Activated CD4-positive, alpha-beta memory T cell treated with anti-CD3 and anti-CD28 coated beads, Interleukin-2, amount 10 ng/mL, durations not matched to agents 7 days and 5 days (primary cell): ENCODE data around the gene NAP1L5. TPM values are rescaled to one million over a fixed set of nuclear protein-coding genes. Genes with fewer than 3 reads are reported as not detected.
A peak's percentile ranks its signal among the peaks of the same experiment; 100 is the strongest.

Source experiments
- CTCF ChIA-PET: fragments of 350-600 bp; sonication (Branson Sonifier 250); formaldehyde crosslinking; loops from one replicate; lab custom pipeline; 2021; ENCODE audit warnings: antibody characterized with exemption, inconsistent platforms; lab: Charles Lee
- POLR2A ChIA-PET: fragments of 350-600 bp; sonication (Branson Sonifier 250); formaldehyde crosslinking; loops from one replicate; lab custom pipeline; 2021; ENCODE audit warnings: antibody characterized with exemption; lab: Charles Lee
- DNase-seq: peaks from one replicate; pipeline ENCODE4 v3.0.0-alpha.2; 2020
- H3K27ac Mint-ChIP-seq: one replicate; pipeline ENCODE4 v1.8.0; 2021; ENCODE audit warnings: mild to moderate bottlenecking, mixed read lengths
- H3K27me3 Mint-ChIP-seq: one replicate; pipeline ENCODE4 v1.8.0; 2021; ENCODE audit warnings: mixed read lengths
- H3K36me3 Mint-ChIP-seq: one replicate; pipeline ENCODE4 v1.8.0; 2021; ENCODE audit warnings: low read depth, mixed read lengths
- H3K4me1 Mint-ChIP-seq: one replicate; pipeline ENCODE4 v1.8.0; 2021; ENCODE audit warnings: mixed read lengths
- H3K4me3 Mint-ChIP-seq: one replicate; pipeline ENCODE4 v1.8.0; 2021; ENCODE audit warnings: mild to moderate bottlenecking, mixed read lengths
- H3K9me3 Mint-ChIP-seq: one replicate; pipeline ENCODE4 v1.8.0; 2021; ENCODE audit warnings: mixed read lengths
- total RNA-seq, 2 experiments: library from RNA; stranded (reverse); gene quantifications; one replicate each; pipeline ENCODE4 v1.2.3, GENCODE V29; 2021

The NAP1L5 gene, protein sequence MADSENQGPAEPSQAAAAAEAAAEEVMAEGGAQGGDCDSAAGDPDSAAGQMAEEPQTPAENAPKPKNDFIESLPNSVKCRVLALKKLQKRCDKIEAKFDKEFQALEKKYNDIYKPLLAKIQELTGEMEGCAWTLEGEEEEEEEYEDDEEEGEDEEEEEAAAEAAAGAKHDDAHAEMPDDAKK
- 1 to 10 TPM; 4.7 to 5.4 TPM for total RNA-seq

DNA sequence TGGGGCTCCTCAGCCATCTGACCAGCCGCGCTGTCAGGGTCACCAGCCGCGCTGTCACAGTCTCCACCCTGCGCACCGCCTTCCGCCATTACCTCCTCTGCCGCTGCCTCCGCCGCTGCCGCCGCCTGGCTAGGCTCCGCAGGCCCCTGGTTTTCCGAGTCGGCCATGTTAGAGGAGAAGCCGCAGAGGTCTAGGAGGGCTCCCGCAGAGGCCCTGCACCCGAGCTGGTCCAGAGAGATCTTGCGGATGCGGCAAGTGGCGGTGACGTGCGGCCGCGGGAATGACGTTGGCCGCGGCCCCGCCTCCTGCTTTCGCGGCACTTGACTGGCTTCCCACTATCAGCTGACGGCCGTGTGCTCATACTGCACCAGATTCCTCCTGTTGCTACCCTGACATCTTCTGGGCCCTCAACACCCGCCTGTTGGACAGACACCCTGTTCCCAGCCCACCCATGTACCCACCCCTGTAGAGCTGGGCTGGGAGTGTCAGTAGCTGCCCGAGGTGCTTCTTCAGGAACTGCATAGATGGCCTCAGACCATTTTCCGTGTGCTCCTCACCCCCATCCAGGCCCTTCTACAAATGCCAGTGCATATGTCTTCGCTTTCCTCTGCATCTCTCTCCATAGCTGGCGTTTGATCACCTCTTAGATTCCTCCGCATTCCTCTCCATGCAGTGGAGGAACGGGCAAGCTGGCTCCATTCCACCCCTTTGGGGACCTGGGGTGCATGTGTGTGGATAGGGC, at the start of gene NAP1L5:
Gene NAP1L5 (minus strand): TSS at position 242 of the 742 bp plus-strand sequence. CDS start 75 bp downstream, at position 167.
- Mint-ChIP-seq H3K4me1 (peaks cover 13% of the 10 kb centered on the region), H3K36me3 (peaks cover 6% of the 10 kb centered on the region), H3K27ac (peak within 1 kb of the TSS; percentile 58), H3K4me3 (peak within 1 kb of the TSS; percentile 79), H3K27me3 (no peaks in the 10 kb centered on the region), H3K9me3 (no peaks in the 10 kb centered on the region)
- ChIA-PET POLR2A (interaction anchor here (0.8 to 1.0 kb wide), 2 partner anchors 104 to 126 kb away, joined by 3 to 5 read pairs; no protein-coding TSS in a partner anchor), CTCF (interaction anchor here (1.0 kb wide), 1 partner anchor 158 kb away, joined by 4 read pairs; no protein-coding TSS in a partner anchor)
- DNase-seq, result peak; percentile 77

DNA sequence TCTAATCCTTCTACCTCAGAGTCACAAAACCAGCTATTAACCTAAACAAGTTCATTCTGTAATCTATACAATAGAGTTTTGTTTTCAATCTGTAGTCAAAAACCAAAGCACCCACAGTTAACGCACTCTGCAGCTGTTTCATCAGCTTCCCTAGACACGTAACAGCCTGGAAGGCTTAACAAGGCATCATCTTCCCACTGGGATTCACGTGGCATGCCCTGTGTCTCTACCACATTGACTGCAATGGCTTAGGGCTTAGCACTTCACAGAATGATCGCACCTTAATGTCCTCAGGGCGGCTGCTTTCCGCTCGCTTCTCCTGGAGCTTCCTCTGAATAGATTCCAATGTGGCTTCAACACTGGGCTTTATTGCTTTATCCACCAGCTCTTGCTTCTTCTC, 49.7 kb upstream of the NAP1L5 start:
- Mint-ChIP-seq H3K9me3 (no peaks in the 10 kb centered on the region), H3K27me3 (no peaks in the 10 kb centered on the region), H3K27ac (no peak overlapping the region), H3K4me3 (no peak overlapping the region), H3K4me1 (peaks cover 1% of the 10 kb centered on the region), H3K36me3 (peaks cover 16% of the 10 kb centered on the region)
- DNase-seq, result no peak
- ChIA-PET POLR2A (interaction anchor here (1.3 kb wide), 1 partner anchor 10 kb away, joined by 3 read pairs; no protein-coding TSS in a partner anchor), CTCF (no interaction called here)

DNA sequence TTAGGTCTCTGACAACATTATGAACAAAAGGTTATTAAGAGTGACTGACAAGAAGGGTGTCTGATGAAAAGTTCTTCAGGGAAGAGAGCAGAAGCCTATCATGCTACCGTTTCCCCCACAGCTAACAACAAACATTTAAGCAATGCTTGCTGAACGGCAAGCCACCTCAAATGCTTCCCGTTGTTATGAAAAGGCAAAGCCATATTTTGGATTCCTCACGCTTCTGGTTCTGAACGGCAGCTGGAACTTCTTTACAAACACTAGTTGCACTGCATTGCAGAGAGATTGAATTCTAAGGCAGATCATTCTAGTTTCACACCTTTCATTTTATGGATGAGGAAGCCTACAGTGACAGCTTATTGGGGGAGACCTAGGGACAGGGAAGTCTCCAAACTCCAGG, 48.6 kb upstream of the NAP1L5 start:
- DNase-seq, result no peak
- Mint-ChIP-seq H3K9me3 (no peaks in the 10 kb centered on the region), H3K4me1 (no peaks in the 10 kb centered on the region), H3K27me3 (no peaks in the 10 kb centered on the region), H3K27ac (no peak overlapping the region), H3K36me3 (peaks cover 16% of the 10 kb centered on the region), H3K4me3 (no peak overlapping the region)
- ChIA-PET POLR2A (interaction anchor here (1.3 kb wide), 1 partner anchor 11 kb away, joined by 3 read pairs; no protein-coding TSS in a partner anchor), CTCF (no interaction called here)

DNA sequence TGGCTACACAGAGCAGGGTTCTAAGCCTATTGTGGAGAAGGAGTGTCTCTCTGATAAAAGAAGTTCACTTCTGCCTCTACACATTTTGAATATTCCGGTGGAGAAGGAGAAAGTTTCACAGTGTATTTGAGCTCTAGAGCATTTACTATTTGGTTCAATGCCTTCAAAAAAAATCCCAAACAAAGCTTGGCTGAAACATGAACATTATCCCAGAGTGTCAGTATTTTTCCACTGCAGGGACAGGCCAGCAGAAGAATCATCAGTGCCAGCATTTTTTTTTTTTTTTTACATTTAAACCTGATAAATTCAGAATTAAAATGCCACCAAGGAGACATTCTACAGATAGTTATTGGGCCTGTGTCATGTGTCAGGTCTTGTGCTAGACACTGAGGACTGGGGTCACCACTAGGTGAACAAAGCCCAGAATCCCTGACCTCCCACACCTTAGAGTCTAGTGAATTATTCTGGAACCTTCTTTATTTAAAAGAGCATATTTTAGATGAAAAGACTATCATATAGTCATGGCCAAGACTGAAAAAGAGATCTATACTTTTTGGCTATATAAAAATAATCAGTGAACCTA, 48.0 kb upstream of the NAP1L5 start:
- H3K4me1 Mint-ChIP-seq, result no peaks in the 10 kb centered on the region
- no peak overlapping the region for H3K4me3 Mint-ChIP-seq
- ChIA-PET CTCF (no interaction called here), POLR2A (no interaction called here)
- DNase-seq, result no peak
- no peaks in the 10 kb centered on the region for H3K9me3 Mint-ChIP-seq
- H3K27ac Mint-ChIP-seq, result no peak overlapping the region
- no peaks in the 10 kb centered on the region for H3K27me3 Mint-ChIP-seq
- peaks cover 16% of the 10 kb centered on the region for H3K36me3 Mint-ChIP-seq

DNA sequence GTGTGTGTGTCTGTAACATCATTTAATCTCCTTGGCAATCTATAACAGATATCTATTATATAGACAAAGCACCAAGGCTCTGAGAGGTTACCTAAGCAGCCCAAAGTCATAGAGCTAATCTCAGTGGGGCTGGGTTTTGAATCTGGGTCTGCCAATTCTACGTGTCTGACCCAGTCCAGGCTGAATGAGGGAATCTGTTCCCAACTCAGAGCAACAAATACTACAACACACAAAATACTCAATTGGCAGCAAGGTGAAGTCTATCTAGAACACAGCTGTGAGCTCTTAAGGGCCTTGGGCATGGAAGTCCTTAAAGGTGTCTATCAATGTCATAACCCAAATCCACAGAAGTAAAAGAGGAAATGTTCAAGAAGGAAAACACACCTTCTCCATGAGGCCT, 47.5 kb upstream of the NAP1L5 start:
- H3K9me3 Mint-ChIP-seq, result no peaks in the 10 kb centered on the region
- ChIA-PET CTCF (no interaction called here), POLR2A (no interaction called here)
- no peak overlapping the region for H3K4me3 Mint-ChIP-seq
- H3K36me3 Mint-ChIP-seq, result peaks cover 16% of the 10 kb centered on the region
- H3K27ac Mint-ChIP-seq, result no peak overlapping the region
- no peaks in the 10 kb centered on the region for H3K27me3 Mint-ChIP-seq
- no peaks in the 10 kb centered on the region for H3K4me1 Mint-ChIP-seq
- DNase-seq, result no peak

DNA sequence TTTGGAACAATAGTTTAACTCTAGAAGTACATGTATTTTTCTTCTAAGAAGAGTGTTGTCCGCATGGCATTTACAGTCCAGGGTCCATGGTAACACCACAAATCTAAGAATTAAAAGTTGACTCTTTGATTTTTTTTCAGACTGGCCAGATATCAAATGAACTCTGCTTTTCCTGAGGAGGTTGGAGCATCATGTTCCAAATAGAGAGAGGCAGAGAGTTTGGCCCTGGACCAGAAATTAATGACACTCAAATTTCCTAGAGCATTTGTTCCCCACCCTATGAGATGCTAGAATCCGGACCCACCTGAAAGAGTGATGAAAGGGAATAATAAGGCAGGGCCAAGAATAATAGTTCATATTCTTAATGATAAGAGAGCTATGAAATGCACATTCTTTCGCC, 47.0 kb upstream of the NAP1L5 start:
- H3K36me3 Mint-ChIP-seq, result peaks cover 17% of the 10 kb centered on the region

DNA sequence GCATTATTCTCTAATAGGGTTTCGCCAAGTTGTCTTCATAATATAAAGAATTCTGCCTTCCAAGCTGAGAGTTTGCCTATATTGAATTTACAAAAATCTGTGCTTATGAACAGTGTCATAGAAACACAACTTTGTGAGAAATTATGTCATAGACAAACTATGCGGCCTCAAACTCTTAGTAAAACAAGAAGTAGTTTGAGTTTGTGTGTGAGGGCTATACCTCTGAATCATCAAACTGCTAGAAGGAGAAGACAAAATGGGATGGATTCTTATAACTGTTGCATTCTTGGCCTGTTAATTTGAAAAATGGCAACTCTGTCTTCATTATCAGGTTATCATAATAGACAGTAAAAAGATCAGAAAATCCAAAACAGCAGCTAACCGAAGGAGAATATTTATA, 46.1 kb upstream of the NAP1L5 start:
- Mint-ChIP-seq H3K27ac (no peak overlapping the region), H3K9me3 (no peaks in the 10 kb centered on the region), H3K4me1 (no peaks in the 10 kb centered on the region), H3K27me3 (no peaks in the 10 kb centered on the region), H3K4me3 (no peak overlapping the region), H3K36me3 (peaks cover 13% of the 10 kb centered on the region)
- no peak for DNase-seq
- ChIA-PET POLR2A (no interaction called here), CTCF (no interaction called here)

More for the DNA sequence above, 47.0 kb upstream of the NAP1L5 start:
- POLR2A ChIA-PET, result no interaction called here
- H3K9me3 Mint-ChIP-seq, result no peaks in the 10 kb centered on the region
- no peaks in the 10 kb centered on the region for H3K4me1 Mint-ChIP-seq
- H3K27me3 Mint-ChIP-seq, result no peaks in the 10 kb centered on the region
- H3K4me3 Mint-ChIP-seq, result no peak overlapping the region
- H3K27ac Mint-ChIP-seq, result no peak overlapping the region
- DNase-seq, result no peak
- CTCF ChIA-PET, result no interaction called here

DNA sequence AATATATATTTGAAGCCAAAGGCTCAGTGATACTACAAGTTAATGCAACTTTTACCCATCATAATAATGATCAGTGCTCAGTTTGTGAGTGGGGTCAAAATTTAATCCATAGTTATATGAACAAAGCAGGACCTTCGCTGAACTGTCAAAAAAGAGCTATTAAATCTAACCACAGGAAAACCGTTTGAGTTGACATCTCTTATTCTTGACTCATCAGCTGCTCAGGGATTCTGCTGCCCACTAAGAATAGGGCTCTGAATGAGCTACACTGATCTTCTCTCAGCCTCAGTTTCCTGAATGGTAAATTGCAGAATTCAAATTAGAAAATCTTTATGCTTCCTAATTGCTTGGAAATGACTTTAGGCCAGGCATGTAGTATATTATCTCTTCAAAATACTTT, 44.9 kb upstream of the NAP1L5 start:
- H3K36me3 Mint-ChIP-seq, result peaks cover 11% of the 10 kb centered on the region
- H3K27ac Mint-ChIP-seq, result no peak overlapping the region
- CTCF ChIA-PET, result no interaction called here

DNA sequence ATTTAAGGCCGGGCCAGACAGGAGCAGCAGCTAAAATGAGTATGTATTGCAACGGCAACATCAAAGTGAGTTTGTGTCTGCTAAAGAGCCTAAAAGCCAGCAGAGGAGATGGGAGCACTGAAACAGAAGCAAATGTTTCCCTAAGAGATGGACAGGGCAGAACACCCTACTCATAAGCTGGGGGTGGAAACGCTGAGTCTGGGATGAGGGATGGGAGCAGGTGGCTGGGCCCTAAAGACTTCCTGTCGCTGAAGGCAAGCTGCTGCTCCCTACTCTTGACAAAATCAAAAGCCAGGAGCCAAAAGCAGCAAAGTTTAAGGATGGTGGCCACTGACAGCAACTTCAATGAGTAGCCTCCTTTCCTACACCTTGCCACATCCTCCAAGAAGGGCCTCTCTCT, 40.6 kb upstream of the NAP1L5 start:
- CTCF ChIA-PET, result no interaction called here
- H3K4me3 Mint-ChIP-seq, result no peak overlapping the region
- peaks cover 2% of the 10 kb centered on the region for H3K4me1 Mint-ChIP-seq
- no peak for DNase-seq
- H3K36me3 Mint-ChIP-seq, result peaks cover 8% of the 10 kb centered on the region
- no peaks in the 10 kb centered on the region for H3K27me3 Mint-ChIP-seq
- POLR2A ChIA-PET, result no interaction called here
- H3K9me3 Mint-ChIP-seq, result no peaks in the 10 kb centered on the region
- H3K27ac Mint-ChIP-seq, result no peak overlapping the region

More for the DNA sequence above, 44.9 kb upstream of the NAP1L5 start:
- Mint-ChIP-seq H3K27me3 (no peaks in the 10 kb centered on the region), H3K4me1 (no peaks in the 10 kb centered on the region), H3K4me3 (no peak overlapping the region), H3K9me3 (no peaks in the 10 kb centered on the region)
- POLR2A ChIA-PET, result no interaction called here
- no peak for DNase-seq

DNA sequence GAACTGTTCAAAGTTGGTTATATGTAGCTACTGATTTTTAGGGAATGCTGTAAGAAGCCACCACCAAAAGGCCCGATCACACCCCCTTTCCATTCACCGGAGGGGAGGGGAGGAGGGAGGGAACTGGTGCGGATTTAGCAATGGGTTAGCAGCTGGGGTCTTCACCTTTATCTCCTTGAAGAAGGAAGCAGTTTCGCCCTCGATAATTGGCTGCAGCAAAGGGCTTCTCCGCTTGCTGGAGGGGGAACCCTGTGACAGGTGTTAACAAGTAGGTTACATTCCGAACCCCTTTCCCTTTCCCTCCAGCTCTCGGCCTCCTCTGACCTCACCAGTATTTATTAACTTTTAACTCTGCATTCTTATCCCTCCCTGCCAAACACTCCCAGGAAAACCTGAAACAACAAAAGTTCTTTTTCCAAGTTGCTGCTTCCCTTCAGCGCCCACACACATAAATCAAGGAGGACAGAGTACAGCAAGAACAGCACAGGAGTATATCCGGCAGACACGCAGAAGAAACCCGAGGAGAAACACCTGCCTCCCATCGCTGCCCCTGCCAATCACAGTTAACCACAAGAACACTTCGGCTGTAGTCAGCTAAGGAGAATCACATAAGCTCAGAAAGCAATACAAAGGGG, 39.8 kb upstream of the NAP1L5 start:
- H3K4me1 Mint-ChIP-seq, result peaks cover 2% of the 10 kb centered on the region
- DNase-seq, result no peak
- no peak overlapping the region for H3K27ac Mint-ChIP-seq
- H3K27me3 Mint-ChIP-seq, result no peaks in the 10 kb centered on the region
- H3K36me3 Mint-ChIP-seq, result peaks cover 8% of the 10 kb centered on the region
- no peaks in the 10 kb centered on the region for H3K9me3 Mint-ChIP-seq
- H3K4me3 Mint-ChIP-seq, result no peak overlapping the region
- ChIA-PET CTCF (no interaction called here), POLR2A (interaction anchor here (1.3 kb wide), 1 partner anchor 42 kb away, joined by 3 read pairs; no protein-coding TSS in a partner anchor)

DNA sequence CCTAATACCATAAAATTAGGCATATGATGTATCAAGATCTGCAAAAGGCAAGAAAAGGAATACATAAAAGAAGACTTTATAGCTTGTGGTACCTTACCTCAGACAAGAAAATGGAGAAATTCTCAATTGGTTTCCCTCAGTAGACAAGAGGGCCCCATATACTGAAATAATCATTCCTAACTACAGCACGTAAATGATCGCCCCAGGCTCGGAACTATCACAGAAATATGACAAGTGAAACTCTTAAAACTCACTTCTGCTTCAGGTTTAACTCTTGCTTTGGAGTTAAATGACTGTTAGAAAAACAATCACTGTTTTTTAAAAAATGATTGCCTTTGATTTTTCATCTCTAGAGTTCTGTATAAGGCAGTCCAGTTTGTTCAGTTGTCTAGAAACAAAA, 38.6 kb upstream of the NAP1L5 start:
- H3K36me3 Mint-ChIP-seq, result peaks cover 9% of the 10 kb centered on the region
- no peaks in the 10 kb centered on the region for H3K27me3 Mint-ChIP-seq
- H3K27ac Mint-ChIP-seq, result no peak overlapping the region
- peaks cover 2% of the 10 kb centered on the region for H3K4me1 Mint-ChIP-seq
- H3K4me3 Mint-ChIP-seq, result no peak overlapping the region
- no peak for DNase-seq
- CTCF ChIA-PET, result interaction anchor here (2.0 kb wide), 1 partner anchor 197 kb away, joined by 6 read pairs; no protein-coding TSS in a partner anchor
- H3K9me3 Mint-ChIP-seq, result no peaks in the 10 kb centered on the region
- POLR2A ChIA-PET, result interaction anchor here (1.3 kb wide), 1 partner anchor 40 kb away, joined by 3 read pairs; no protein-coding TSS in a partner anchor

DNA sequence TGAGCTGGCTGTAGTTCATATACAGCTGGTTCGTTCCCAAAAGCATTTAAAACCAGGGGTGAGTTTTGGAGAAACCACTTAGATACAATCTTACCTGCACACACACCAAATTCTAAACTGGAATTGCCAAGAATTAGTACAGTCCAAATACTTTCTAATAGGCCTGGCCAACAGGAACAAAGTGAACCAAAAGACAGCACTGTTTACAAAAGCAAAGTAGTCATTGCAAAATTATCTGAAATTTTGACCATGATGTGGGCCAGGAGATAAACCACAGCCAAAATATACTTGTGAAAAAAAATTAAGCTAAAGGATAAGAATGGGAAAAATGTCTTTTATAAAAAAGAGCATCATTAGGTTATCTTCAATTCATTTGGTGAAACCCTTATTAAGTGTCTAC, 37.9 kb upstream of the NAP1L5 start:
- H3K27me3 Mint-ChIP-seq, result no peaks in the 10 kb centered on the region
- H3K4me1 Mint-ChIP-seq, result peaks cover 2% of the 10 kb centered on the region
- no peak overlapping the region for H3K27ac Mint-ChIP-seq
- H3K9me3 Mint-ChIP-seq, result no peaks in the 10 kb centered on the region
- ChIA-PET POLR2A (no interaction called here), CTCF (interaction anchor here (2.0 kb wide), 1 partner anchor 196 kb away, joined by 6 read pairs; no protein-coding TSS in a partner anchor)
- no peak overlapping the region for H3K4me3 Mint-ChIP-seq
- H3K36me3 Mint-ChIP-seq, result peaks cover 15% of the 10 kb centered on the region
- DNase-seq, result no peak
